Fibroblast of the conjunctiva (primary cell): ENCODE measurements around the gene ASIC4.

Experiments
- DNase-seq: peaks from one replicate; pipeline ENCODE4 v3.0.0-alpha.2; 2010; ENCODE audit warnings: low read depth

ASIC4 gene

DNA sequence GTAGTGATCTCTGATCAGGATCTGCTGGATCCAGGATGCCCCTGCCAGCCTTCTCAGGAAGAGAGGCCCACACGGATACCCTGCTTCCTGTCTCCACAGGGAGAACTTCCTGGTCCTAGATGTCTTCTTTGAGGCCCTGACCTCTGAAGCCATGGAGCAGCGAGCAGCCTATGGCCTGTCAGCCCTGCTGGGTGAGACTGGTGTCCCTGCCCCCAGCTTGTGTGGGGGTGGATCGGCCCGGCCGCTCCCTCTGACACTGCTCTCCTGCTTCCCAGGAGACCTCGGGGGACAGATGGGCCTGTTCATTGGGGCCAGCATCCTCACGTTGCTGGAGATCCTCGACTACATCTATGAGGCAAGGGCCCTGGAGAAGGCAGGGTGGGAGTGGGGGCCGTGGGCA lies 22.7 kb downstream of the ASIC4 start:
- no peak for DNase-seq

DNA sequence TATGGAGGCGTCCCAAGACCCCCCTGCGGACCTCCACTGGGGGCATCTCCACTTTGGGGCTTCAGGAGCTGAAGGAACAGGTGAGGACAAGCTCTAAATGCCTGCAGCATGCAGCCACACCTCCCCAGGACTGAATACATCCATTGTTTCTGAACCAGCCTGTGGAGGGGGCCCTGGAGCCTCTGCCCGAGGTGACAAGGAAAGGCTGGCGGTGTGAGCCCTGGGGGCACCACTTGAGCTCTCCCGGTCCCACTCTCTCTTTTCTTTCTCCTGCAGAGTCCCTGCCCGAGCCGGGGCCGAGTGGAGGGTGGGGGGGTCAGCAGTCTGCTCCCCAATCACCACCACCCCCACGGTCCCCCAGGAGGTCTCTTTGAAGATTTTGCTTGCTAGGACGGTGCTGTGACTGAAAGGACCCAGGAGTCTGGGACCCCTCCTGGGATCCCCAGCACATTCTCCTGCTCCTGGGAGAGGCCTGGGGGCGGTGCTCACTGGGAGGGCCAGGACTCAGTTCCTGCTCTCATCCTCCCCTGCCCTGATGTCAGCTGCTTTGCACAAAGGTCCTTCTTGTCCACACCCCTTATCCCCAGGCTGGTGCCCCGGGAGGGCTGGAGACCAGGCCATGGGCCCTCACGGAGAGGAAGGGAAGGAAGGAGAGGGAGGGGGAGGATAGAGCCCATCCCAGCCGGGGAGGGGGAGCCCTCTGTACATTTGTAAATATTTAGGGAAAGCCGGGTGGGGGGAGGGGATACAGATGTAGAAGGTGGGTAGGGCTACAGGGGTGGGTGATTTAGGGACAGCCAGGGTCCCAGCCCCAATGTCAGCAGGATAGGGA lies 23.6 kb downstream of the ASIC4 start:
- DNase-seq, result no peak

DNA sequence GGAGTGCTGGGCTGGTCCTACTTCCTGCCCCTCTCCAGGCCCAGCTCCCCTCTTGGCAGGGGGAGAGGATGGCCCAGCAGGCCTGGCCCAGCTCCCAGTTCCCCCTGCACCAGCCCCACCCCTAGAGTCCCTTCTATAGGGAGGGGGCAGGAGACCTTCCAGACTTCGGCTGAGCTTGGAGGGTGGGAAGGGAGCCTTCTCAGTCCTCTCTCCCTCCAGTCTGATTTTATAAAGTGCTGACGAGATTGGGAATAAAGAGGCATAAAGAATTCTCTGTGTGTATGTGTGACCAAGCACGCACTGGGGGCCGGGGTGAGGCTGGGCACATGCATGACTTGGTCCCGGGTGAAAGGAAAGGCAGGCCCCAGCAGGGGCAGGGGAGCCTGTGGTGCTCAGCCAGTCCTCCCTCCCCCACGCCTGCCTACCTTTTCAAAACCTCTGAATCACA lies 24.2 kb downstream of the ASIC4 start:
- no peak for DNase-seq

DNA sequence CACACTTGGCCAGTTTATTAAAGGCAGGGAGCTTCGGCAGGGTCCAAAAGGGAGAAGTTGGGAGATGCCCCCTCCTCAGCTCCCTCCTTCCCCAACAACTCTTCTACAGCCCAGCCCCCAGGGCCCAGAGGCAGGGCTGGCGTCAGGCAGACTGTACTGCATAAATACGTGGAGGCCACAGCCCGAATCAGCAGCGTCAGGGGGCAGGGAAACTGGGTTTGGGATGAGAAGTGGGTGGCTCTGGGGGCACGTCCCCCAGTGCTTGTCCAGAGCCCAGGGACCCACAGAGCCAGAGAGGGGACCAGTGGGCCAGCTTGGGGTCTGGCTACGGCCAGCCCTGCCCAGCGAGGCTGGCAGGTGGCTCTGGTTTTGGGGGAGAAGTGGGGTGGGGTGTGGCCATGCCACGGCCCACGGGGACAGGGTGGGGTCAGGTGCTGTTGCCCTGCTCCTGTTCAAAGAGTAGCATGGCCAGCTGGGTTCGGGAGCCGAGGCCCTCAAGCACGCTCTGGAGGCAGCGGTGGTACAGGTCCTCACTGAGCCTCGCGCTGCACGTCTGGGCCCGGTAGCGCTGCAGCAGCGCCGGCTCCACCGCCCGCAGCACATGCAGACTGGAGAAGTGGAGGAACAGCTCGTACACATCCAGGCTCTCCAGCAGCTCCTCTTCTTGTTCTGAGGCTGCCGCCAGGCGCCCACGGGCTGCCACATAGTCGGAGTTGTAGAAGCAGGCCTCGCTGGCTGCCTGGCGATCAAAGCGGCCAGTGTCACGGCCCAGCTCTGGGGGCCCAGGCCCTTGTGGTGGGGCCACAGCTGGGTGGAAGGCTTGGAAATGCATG lies 24.9 kb downstream of the ASIC4 start:
- no peak for DNase-seq

DNA sequence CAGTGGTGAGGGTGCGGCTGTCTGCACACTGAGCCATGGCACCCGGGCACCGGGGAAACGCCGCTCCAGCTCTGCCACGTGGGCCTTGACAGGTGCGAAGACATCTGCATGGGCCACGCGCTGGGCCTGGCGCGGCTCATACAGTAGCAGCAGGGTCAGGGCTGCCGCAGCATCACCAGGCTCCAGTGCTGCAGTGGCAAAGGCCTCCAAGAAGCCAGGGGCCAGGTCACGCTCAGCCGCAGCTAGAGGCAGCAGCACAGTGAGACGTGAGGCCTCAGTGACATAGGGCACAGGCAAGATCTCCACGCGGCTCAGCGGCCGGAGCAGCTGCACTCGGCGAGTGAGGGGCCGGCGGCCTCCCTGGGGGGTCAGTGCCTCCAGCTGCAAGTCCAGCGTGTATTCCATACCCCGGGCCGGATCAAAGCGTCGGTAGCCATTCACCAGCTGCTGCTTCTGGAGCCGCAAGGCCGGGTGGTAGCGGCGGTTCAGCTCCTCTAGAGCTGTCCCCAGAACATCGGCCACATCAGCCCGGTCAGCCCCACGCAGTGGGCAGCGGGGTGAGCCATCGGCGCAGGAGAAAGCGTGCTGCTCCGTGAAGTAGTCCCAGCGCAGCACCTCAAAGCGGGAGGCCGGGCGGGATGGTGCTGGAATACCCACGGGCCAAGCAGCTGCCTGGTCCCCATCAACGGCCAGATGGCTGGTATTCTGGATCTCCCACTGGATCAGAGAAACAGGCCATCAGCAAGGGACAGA lies 25.8 kb downstream of the ASIC4 start:
- no peak for DNase-seq

DNA sequence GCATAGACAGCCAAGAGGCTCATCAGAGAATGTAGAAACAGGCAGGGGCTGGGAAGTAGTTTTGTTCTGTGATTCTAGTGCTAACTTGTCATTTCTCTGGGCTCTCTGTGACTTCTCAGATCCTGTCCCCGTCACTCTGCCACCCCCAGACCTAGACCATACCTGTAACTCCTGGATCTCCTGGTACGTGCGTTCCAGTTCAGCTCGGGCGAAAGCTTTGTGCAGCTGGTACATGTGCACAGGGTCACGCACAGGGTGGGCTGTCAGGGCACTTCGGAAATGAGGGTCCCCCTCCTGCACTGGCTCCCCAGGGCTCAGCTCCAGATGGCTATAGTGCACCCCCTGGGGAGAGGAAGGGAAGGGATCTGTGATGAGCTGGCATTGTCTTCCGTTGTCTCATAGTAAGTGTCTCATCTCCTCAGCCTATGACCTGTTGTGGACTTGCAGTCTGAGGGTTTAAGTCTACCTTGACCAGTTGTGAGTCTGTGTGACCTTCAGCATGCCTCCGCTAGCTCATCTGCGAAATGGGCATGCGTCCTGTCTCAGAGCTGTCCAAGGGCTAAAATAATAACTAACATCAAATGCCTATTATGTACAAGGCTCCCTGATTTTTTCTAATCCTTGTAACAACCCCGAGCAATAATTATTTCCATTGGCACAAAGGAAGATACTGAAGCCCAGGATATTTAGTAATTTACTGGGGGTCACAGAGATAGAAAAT lies 26.7 kb downstream of the ASIC4 start:
- DNase-seq, result no peak

DNA sequence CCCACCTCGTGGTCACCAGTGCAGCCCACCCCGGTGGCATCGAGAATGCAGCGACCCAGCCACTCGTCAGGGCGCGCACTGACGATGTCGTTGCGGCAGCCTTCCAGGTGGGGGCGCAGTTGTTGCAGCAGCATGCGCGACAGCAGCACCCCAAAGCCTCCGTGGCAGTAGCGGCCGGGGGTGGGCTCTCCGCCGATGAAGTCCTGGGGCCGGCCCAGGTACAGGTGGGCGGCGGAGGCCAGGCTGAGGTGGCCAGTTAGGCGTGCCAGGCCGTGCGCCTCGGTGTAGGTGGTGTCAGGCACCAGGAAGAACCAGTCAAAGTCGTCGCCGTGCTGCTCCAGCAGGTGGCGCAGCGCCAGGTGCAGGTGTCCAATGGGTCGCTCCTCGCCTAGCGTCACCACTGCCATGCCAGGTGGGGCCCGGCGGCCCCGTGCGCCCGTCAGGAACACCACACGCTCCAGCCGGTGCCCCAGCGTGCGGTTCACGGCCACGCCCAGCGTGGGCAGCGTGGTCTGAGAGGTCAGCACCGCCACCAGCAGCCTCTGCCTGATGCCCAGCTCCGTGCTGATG lies 27.4 kb downstream of the ASIC4 start:
- DNase-seq, result no peak

DNA sequence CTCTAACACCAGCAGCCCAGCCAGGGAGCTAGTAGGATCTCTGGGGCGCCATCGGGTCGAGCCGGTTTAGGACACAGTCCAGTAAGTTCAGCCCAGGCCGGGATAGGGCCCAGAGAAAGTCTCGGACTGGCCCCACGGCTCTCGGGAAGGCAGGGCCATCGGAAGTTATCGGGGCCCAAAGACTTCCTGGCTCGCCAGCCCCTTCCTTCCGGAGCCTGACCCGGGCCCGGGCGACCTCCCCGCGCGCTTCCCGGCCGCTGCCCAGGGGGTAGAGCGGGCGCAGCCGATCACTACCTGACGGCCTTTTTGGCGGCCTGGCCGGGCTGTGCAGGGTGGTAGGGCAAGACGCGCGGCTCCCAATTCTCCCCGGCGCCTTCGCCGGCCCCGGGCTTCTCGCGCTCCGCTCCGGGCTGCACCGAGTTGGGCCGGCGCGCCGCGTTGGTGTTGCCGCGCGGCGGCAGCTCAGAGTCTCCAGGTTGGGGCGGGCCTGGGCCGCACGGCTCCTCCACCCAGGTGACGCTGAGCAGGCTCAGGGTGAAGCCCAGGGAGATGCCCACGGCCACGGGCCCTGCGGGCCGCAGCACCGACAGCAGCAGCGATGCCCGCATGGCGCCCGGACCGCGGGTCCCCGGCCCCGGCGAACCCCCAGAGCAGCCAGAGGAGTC lies 28.8 kb downstream of the ASIC4 start:
- no peak for DNase-seq

DNA sequence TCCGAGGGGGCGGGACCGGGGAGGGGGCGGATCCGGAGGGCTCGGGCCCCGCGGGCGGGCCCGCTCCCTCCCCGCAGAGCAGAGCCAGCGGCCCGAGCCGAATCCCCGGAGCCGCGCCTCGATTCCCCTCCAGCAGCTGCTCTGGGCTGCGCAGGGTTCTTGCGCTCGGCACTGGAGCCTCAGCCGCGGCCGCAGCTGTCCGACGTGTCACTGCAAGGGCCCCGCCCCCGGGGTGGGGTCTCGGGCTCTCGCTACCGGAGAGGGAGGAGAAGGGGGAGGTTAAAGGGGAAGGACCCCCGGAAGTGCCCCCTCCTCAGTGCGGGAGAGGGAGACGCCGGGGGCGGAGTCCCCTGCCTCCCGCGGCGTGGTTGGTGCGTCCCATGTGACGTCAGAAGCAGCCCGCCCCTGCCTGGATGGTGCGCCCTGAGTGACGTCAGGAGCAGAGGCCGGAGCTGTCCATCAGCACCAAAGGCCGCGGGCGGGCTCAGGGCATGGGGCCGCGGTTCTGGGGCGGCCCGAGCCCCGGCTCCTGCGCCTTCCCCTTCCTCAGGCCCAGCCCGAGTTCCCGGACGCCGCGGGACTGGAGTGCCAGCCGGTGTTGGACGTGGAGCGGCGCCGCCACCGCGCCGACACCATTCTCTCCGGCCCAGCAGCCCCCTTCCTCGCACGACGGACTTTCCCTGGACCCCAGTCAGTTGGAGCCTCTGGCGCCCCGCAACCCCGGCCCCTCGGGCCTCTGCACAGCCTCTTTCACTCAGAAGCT lies 29.5 kb downstream of the ASIC4 start, which contains the start of the genes CHPF and TMEM198:
TSS of gene CHPF (minus strand) at position 214 of the 763 bp plus-strand sequence. CDS start 271 bp downstream, outside the sequence.
TSS of gene TMEM198 (plus strand) at position 433 of the 763 bp plus-strand sequence. CDS start 700 bp downstream, outside the sequence.
- peak; percentile 96 for DNase-seq

DNA sequence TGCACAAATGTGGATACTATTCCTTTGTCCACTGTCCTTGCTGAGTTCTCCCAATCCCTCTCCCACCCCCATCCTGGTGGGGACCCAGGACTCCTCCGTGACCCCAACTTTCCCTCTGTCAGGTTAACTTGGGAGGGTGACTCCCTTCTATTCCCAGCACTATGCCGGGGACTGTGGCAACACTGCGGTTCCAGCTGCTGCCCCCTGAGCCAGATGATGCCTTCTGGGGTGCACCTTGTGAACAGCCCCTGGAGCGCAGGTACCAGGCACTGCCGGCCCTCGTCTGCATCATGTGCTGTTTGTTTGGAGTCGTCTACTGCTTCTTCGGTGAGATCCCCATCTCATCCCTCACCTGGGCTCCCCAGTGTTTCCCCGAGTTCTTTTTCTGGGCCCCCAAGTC lies 30.3 kb downstream of the ASIC4 start:
- DNase-seq, result no peak

DNA sequence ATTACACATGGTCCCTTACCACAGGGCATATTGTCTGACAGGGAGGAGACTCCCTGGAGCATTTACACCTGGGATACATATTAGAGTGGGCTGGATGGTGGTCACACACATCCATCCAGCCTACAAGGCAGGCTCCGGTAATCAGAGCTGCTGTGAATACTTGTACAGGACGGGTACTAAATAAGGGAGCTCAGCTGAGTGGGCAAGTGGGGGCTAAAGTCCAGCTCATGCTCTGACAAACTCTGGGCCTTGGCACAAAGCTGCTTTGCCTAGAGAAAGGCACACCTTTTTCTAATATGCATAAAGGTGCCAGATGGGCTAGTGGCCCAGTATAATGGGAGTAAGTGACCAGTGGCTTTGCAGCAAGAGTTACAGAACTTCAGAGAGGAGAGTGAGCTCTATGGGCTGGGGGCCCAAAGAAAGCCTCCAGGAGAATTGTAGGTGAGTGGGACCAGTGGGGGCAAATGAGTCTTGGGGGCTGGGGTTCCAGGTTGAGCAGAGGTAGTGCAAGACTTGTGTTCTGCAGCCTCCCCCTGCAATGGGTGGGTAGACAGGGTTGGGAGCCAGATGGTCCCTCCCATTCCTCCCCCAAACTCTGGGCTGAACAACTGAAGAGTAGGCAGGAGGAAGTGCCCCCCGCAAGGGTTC lies 31.1 kb downstream of the ASIC4 start:
- DNase-seq, result no peak

DNA sequence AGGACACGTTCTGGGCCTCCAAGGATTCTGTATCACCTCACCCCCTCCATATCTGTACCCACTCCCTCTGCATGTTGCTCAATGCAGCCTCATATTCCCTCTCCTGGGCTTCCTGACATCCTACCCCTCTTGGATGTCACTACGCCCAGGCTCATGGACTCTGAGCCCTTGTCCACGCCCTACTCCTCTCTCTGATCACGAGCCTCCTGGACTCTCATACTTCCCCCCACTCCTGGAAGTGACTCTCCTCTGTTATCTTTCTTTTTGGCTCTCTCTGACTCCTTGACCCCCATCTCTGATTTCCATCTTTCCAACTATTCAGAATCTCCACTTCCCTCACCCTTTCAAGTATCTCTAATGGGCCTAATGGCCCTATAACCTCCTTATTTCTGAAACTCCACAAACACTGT lies 31.7 kb downstream of the ASIC4 start:
- no peak for DNase-seq

DNA sequence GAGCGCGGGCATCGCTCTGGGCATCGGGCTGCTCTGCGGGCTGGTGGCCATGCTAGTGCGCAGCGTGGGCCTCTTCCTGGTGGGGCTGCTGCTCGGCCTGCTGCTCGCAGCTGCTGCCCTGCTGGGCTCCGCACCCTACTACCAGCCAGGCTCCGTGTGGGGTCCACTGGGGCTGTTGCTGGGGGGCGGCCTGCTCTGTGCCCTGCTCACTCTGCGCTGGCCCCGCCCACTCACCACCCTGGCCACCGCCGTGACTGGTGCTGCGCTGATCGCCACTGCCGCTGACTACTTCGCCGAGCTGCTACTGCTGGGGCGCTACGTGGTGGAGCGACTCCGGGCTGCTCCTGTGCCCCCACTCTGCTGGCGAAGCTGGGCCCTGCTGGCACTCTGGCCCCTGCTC lies 33.3 kb downstream of the ASIC4 start:
- DNase-seq, result no peak

DNA sequence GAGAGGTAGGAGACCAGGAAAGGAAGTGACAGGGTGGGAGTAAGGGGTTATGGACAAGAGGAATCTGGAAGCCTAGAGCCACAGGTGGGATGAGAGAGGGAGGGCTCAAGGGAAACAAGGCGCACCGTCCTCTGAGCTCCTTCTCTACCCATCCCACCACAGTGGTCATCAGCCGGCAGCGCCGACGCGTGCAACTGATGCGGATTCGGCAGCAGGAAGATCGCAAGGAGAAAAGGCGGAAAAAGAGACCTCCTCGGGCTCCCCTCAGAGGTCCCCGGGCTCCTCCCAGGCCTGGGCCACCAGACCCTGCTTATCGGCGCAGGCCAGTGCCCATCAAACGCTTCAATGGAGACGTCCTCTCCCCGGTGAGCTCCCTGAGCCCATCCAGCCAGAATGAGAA lies 34.7 kb downstream of the ASIC4 start:
- DNase-seq, result no peak

DNA sequence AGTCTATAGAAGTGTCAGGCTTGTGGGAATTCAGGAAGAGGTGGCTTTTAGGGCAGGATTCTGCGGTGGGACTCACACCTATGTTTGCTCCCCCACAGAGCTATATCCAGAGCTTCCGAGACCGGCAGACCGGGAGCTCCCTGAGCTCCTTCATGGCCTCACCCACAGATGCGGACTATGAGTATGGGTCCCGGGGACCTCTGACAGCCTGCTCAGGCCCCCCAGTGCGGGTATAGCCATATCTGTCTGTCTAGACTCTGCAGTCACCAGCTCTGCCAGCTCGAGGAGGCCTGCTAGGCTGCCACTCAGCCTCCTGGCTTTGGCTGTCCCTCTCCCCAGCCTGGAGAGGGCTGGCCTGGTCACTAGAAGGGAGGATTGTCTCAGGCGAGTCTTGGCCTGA lies 35.3 kb downstream of the ASIC4 start:
- no peak for DNase-seq

DNA sequence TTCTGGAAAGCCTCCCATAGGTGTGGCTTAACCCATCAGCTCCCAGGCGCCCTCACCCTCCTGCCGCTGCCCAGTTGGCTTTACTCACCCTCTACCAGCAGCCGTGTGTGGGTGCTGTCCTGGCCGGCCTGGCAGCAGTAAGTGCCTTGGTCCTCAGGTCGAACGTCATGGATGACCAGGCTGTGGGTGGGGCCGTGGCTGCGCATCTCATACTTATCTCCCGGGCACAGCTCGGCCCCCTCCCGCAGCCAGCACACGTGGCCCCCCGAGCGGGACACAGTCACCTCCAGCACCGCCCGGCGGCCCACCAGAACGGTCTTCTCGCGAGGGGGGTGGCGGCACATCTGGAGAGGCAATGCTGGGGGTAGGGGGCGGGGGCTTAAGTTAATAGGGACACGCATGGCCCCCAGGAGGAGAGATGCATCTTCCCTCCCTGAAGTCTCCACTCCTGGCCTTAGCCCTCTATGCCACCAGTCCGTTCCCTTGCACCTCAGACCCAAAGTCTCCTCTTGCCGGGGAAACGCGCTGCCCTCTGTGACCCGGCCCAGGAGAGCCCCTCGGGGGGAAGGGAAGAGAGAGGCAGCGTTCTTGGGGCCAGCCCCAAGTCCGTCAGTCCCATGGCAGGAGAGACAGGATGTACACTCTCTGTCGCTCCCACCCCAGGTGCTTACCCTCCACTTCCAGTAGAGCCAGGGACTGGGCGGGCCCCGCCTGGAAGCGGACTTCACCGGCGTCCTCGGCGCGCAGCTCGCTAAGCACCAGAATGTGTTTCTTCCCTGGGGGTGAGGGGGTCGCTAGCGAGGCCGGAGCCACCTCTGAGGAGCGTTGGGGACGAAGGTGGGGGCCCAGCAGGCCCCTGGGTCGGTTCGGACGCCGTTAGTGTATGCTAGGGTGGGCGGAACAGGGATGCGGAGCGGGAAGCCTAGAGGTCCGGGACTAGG lies 37.4 kb downstream of the ASIC4 start:
- DNase-seq, result no peak

DNA sequence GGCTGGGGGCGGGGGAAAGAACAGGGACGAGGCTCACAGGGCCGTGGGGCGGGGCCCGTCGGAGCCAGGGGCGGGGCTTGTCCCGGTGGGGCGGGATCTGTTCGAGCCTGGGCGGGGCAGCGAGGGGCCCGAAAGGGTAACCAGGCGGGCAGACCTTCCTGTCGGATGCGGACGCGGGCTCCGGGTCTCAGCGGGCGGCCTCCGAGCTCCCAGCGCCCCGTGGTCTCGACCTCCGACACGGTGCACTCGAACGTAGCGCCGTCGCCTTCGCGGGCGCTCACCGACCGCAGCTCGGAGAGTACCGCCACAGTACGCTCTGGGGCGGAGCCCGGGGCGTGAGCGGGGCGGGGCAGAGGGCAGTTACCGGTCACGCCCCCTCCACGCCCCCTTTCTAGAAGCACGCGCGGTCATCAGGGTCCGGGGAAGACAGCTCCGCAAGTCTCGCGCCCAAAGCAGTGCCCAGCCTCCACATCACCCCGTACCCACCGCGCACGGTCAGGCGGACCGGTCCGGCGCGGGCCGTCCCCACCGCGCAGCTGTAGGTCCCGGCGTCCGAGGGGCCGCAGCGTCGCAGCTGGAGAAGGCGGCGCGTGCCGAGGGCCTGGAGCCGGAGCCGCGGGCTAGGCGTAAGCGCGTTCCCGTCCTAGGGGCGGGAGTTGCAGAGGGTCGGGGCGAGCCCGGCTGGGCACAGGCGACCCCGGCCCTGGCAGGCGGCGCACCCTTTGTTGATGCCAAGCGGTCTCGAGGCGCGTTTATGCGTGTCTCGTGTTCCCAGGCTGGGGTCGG lies 38.3 kb downstream of the ASIC4 start:
- DNase-seq, result peak; percentile 48

DNA sequence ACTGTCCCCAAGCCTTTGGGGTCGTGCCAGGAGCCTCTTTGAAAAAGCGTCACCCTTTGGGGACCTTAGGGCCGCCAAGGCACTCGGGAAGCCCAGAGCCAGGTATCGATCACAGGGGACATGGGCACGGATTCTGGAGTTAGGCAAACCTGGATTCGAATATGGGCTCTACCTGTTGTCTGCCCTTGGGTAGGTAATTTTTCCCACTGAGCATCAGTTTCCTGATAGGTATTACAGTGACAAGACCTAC lies 38.8 kb downstream of the ASIC4 start:
- DNase-seq, result no peak
